Measurements from ENCODE around the gene LCP1.

LCP1 gene

DNA sequence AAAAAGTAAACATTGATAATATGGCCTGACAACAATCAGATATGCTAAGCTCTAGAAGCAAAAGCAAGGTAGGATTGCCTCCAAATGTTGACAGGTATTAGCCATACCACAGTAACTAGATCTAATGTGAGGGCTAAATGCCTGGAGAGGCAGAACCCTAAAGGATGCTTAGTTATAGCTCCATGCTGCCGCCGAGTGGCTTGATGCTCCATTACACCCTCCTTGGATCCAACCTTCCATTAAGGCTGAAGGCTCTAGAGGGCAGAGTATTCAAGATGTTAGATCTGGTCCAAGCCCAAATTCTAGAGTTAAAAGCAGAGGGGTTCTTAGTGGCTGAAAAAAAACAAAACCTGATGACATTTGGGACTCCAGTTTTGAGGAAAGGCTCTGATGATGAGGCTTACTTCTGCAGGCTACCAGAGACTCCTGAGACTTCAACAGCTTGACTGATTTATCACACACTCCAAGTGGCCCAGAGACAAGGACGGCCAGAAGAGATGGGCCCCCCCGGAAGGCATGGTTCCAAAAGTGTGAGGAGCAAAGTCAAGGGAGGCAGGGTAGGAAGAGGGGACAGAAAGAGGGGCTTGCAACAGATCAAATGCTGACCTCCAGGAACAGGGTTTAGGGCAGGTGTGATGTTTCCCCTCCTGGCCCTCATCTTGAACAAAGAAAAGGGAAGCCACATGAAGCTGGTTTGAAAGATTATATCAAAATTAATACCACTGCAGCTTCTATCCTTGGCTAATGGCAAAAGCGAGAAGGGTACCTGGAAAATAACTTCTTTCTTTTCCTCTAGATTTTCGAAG lies 55.2 kb downstream of the LCP1 start:
- no peak for DNase-seq

DNA sequence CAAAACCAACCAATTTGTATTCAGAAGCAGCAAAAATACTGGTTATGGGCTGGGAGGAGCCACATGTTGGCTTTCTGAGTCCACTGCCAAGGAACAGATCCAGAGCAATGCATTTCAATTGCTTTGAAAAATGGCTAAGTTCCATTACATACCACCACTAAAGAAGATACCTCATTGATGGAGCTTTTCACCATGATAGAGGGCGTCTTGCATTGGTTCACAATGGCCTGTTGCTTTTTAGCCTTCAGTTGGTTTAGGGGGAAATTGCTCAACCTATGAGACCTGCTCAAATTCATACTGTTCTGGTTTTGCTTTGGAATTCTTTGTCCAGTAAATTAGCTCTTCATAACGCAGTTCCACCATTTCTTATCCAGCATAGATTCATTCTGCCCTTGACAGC lies 55.9 kb downstream of the LCP1 start:
- DNase-seq, result no peak

DNA sequence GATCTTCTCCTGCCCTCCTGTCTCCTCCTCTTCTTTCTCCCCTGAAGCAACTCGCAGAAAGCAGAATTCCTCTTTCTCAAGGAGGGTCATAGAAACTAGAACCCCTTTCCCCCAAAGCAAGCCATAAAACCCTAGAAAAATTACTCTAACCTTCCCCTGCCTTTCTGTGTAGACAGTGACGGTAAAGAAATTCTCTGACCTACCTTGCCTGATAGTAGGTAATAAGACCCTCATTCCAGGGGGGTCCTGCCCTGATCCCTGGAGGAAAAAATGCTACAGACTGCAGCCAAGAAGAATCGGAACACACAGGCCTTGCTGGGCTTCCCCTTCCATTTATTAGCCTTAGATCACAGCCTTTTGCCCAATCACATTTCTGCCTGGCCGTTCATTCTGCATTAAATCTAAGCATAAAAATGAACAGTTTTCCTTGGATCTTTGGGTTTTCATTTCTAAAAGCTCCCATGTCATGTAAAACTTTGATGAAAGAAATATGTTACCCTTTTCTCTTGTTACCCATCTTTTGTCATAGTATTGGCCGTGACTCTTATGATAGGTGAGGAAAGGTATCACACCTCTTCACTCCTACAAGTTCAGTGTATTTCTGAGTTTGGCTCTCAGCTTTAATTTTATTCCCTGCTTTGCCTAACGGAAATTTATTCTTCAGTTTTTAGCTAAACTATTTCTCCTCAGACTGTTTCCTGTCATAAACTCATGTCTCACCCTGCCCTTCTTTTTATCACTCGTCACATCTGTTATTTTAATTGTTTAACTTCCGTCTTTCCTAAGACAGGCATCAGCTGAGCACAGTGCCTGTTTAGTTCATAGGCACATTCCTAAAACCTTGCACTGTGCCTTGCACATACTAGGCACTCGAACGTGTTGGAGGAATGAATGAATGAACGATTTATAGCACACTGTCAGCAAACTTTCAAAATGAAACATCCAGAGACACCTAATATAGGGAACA lies 56.7 kb downstream of the LCP1 start:
- no peak for DNase-seq

GRCh38 chr13:46124531-46124966 lies 57.4 kb downstream of the LCP1 start:
- no peak for DNase-seq

DNA sequence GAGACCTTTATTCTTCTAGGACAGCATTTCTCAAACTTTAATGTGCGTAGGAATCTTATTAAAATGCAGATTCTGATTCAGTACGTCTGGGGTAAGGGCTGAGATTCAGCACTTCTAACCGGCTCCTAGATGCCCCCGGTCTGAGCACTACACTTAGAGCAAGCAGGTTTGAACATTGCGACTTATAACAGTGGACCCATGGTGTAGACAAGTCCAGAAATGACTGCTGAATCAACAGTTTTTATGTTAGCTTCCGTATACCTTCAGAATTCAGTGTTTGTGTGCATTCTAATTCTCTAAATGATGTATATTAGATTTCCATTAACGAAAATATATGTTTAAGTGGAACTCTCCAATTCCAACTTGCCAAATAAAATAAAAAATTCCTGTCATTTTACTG lies 59.7 kb downstream of the LCP1 start:
- DNase-seq, result no peak

DNA sequence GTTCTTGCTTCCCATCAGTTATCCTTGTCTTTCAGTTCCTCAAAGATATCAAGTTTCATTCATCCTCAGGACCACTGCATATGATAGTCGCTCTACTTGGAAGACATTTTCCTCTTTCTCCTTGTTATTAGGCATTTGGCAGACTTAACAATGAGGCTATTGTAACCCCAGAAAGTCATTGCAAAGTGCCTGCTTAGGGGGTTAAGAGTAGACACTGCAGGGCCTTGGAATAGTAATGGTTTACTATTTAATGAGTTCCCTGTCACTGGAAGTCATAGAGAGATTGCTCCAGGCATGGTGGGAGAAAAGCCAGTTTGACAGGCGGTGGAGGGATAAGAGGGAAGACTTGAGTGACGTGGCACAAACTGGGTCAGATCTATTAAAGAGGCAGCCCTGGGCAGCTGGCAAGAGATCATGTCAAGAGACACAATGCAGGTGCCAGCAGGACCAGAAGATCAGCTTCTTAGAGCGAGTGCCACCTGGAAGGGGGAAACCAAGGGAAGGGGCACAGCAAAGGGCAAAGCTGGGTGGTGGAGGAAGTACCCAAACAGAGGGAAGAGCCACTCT lies 60.3 kb downstream of the LCP1 start:
- no peak for DNase-seq

GRCh38 chr13:46121033-46121432 lies 60.9 kb downstream of the LCP1 start:
- no peak for DNase-seq

DNA sequence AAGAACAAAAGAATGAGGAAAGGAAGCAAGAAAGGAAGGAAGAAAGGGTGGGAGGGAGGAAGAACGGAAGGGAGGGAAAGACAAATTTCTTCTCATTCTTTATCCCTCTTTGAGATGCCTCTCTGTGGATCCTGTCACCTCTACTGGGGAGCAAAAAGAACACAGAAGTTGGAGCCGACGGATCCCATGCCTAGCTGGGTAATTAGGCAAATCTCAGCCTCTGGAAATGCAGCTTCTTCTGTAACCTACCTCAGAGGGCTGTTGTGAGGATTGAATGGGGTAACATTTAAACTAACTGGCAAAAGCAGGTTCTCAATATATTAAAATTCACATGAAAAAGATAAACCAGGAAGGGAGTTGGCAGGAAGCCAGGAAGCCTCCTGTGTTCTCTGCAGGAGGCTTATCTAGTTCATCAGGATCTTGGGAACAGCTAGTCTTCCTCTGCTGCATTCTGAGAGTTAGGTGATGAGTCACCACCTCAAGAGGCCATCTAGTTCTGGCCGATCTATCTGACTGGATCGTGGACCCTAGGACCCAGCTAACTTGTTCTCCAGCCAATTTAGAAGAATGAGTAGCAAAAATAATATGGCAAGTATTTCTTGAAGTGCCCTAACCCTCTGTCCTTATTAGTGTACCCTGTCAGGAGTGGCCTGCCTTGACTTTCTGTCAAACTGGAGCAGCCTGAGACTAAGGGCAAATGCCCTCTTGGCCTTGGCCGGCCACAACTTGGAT lies 61.9 kb downstream of the LCP1 start:
- no peak for DNase-seq

DNA sequence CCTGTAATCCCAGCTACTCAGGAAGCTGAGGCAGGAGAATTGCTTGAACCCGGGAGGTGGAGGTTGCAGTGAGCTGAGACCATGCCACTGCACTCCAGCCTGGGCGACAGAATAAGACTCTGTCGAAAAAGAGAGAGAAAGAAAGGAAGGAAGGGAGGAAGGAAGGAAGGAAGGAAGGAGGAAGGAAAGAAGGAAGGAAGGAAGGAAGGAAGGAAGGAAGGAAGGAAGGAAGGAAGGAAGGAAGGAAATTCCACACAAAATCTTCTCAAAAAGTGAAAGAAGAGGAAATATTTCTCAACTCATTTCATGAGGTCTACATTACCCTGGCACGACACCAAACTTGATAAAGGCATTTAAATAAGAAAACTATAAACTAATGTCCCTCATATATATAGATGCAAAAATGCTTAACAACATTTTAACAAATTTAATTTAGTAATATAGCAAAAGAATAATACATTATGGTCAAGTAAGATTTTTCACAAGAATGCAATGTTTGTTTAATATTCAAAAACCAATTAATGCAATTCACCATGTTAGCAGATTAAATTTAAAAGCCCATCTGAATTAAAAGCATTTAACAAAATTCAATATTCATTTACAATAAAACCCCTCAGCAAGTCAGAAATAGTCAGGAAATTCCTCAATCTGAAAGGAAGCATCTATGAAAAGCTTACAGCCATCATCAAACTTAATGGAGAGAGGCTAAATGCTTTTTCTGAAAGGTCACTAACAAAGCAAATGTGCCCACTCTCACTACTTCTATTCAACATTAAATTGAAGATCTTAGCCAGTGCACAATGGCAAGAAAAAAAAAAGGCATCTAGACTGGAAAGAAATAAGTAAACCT lies 65.1 kb downstream of the LCP1 start:
- no peak for DNase-seq

- no peak for DNase-seq
Measured at GRCh38 chr13:46114613-46115012, 67.4 kb downstream of the LCP1 start.

- no peak for DNase-seq
Measured at GRCh38 chr13:46113596-46113995, 68.4 kb downstream of the LCP1 start.

GRCh38 chr13:46111151-46111550 lies 70.8 kb downstream of the LCP1 start:
- DNase-seq, result no peak

DNA sequence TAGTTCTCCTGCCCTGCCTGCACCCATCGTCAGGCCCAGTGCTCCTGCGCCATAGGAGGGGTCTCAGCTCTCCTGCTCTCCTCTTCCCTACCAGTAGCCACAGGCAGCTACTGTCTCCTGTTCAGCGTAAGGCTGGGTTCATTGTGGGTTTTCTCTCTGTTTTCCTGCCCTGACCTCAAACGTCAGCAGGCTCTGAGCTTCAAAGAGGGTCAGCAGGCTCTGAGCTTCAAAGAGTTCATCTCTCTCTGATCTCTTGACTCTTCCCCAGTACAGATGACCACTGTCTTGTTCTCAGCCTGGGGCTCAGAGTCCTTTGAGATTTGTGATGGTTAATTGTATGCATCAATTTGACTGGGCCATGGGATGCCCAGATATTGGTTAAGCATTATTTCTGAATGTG lies 72.5 kb downstream of the LCP1 start:
- no peak for DNase-seq

DNA sequence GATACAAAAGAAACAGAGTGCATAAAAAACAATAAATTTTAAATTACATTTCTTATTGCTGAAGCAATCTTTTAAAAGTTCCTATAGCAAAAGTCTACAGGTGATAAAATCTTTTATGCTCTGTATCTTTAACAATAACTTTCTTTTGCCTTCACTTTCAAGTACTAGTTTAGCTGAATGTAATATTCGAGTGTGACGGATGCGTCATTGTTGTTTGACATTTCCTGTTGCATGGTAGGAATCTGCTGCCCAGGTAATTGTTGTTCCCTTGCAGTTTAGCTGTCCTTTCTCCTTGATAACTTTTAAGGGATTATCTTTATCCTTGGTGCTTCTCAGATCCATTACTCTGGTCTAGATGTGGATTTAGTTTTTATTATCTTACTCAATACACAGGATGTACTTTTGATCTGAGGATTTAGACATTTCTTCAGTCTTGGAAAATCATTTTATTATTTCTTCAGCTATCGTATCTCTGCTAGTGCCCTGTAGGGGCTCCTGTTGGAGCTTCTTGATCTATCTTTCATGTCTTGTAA lies 75.1 kb downstream of the LCP1 start:
- DNase-seq, result no peak

DNA sequence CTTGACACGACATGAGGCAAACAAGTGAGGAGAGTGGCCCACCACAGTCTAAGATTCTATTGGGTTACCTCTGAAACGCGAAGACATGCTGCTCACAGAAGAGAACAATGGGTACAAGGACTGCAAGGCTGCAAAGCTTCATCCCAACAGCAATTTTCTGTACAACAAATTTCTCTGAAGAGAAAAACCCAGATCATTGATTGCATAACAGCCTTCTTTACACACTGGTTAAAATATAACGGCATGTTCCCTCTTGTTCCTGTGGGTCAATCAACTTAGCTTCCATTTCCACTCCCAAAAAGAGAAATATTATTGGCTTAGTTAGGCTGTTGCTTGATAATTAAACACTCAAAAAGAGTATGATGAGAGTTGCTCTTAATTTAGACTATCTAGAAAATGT lies 77.1 kb downstream of the LCP1 start, which contains the start of gene CPB2:
Gene CPB2, minus strand, starts transcription at position 166 of the 400 bp plus-strand sequence. Its CDS starts 24 bp downstream, at position 142.
- no peak for DNase-seq

- no peak for DNase-seq
Measured at GRCh38 chr13:46103037-46103436, 78.9 kb downstream of the LCP1 start.

GRCh38 chr13:46102255-46102605 lies 79.7 kb downstream of the LCP1 start:
- no peak for DNase-seq

DNA sequence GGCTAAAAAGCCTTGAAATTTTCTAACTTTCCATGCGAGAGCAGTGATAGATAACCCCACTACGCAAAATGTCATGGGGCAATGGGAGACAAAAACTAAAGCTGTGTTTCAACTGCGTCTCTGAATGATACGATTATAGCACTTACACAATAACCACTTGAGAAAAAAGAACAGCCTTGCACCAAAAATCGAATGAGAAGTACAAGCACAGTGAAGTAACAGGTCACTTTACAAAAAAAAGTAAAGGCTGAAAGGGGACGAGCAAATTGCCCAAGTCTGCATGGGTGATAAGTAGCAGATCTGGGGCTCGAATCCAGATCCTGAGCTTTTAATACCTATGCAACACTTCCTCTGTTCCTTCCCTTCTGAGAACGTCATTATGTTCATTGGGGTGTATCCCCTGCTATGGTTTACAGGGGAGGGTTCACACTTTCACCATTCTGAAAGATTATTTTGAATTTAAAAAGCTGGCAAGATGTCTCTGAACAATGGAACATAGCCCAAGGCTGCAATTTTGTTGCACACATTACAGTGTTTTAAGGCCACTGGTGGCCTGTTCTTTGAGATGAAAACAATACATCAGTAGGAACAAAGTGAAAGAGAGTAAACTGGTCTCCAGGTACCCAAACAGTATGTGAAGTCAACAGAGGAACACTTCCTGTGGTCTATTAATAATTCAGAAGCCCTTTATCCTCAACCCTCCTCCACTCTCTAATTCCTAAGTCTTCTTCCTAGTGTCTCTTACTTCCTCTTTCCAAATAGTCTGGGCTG lies 80.3 kb downstream of the LCP1 start:
- DNase-seq, result no peak

GRCh38 chr13:46101002-46101401 lies 81.0 kb downstream of the LCP1 start:
- DNase-seq, result no peak

- DNase-seq, result no peak
Measured at GRCh38 chr13:46100191-46100815, 81.7 kb downstream of the LCP1 start.

Data from left hindlimb (tissue), 1 donor.